Stomach (tissue), 9 donors: ENCODE data around the gene L3MBTL4. TPM values are rescaled to one million over a fixed set of nuclear protein-coding genes. Genes with fewer than 3 reads are reported as not detected.
"Not testable (repeated sequence)": the region's sequence is repeated elsewhere in the genome, so short reads cannot be mapped to it uniquely, and the experiment has no call there.

Experiments used
- DNase-seq, 2 donors: peaks; one replicate each; pipeline versions ENCODE4 v3.0.0 to v3.0.0-alpha.2; 2013 to 2019
- H3K27ac ChIP-seq, 5 donors: fragments of 200-600 bp in 4 of 5; sonication (generic) in 4 of 5; one replicate each; pipeline ENCODE4 v1.5.1; 2013 to 2019; ENCODE audit warnings: mild to moderate bottlenecking in 1 of 5, moderate library complexity in 1 of 5
- H3K27me3 ChIP-seq, 3 donors: fragments of 200-600 bp; sonication (generic); one replicate each; pipeline ENCODE4 v1.5.1; 2017 to 2019; ENCODE audit warnings: mixed run types in 1 of 3
- H3K36me3 ChIP-seq, 4 donors: fragments of 200-600 bp; sonication (generic); 1 replicate in 3 of 4; 2 replicates in 1 of 4; pipeline ENCODE4 v1.5.1; 2016 to 2019
- H3K4me1 ChIP-seq, 4 donors: fragments of 200-600 bp; sonication (generic); one replicate each; pipeline ENCODE4 v1.5.1; 2016 to 2019
- H3K4me3 ChIP-seq, 4 donors: fragments of 200-600 bp; sonication (generic) in 3 of 4; one replicate each; pipeline ENCODE4 v1.5.1; 2016 to 2019; ENCODE audit warnings: mild to moderate bottlenecking in 1 of 4
- H3K9me3 ChIP-seq, 4 donors: fragments of 200-600 bp; sonication (generic); one replicate each; pipeline ENCODE4 v1.5.1; 2016 to 2019
- EP300 ChIP-seq: sonication (generic); formaldehyde crosslinking; IDR thresholded peaks from one replicate; pipeline ENCODE4 v1.6.1; 2017; ENCODE audit warnings: antibody characterized with exemption
- POLR2A ChIP-seq, 4 donors: fragments of 450-650 bp; IDR thresholded peaks; one replicate each; pipeline ENCODE4 v1.6.1; 2016; ENCODE audit warnings: antibody characterized with exemption in 4 of 4, control low read depth in 2 of 4, mild to moderate bottlenecking in 1 of 4, moderate library complexity in 1 of 4
- POLR2AphosphoS5 ChIP-seq, 3 donors: sonication (generic); formaldehyde crosslinking; IDR thresholded peaks; one replicate each; pipeline ENCODE4 v1.6.1; 2016; ENCODE audit warnings: antibody characterized with exemption in 3 of 3
- WGBS, 5 donors: extraction: QIAGEN DNeasy Blood & Tissue Kit in 3 of 5; methylation state at CpG; one replicate each; pipeline versions ENCODE4 v1.1.5 to v1.1.7; 2013 to 2018; 5-methylcytosine and 5-hydroxymethylcytosine counted together
- intact Hi-C: fragments of 100-400 bp; cut with DNase I; formaldehyde crosslinking; loops from one replicate; pipeline ENCODE4 v1.15.1; 2023; ENCODE audit warnings: low total_unique reads
- polyA plus RNA-seq, 3 donors: library from polyadenylated mRNA; stranded (reverse); fragments of 200-250 nt; gene quantifications; one replicate each; pipeline ENCODE4 v1.2.3, GENCODE V29; 2013
- total RNA-seq, 5 donors: library from RNA; depleted of rRNA; stranded (reverse); fragments of >200 nt; gene quantifications; one replicate each; pipeline versions ENCODE4 v1.1.0 to v1.2.3, GENCODE V29; 2014 to 2016
- TF ChIP-seq, protein P1 (sequence below), 7 experiments: fragments of 450-650 bp in 4 of 7; fragments of 200-600 bp in 3 of 7; sonication (generic) in 3 of 7; IDR thresholded peaks; one replicate each; pipeline ENCODE4 v1.5.1; 2016 to 2019; ENCODE audit warnings: antibody characterized with exemption in 7 of 7, control low read depth in 2 of 7, mild to moderate bottlenecking in 1 of 7
- donor health status: healthy with polysubstance abuse.
- donor health status: Bipolar disorder and iron deficiency.
- donor health status: healthy.

The L3MBTL4 gene
- total and polyA plus RNA-seq, 8 donors: 1.9 to 23.3 (median 7.6) TPM

DNA sequence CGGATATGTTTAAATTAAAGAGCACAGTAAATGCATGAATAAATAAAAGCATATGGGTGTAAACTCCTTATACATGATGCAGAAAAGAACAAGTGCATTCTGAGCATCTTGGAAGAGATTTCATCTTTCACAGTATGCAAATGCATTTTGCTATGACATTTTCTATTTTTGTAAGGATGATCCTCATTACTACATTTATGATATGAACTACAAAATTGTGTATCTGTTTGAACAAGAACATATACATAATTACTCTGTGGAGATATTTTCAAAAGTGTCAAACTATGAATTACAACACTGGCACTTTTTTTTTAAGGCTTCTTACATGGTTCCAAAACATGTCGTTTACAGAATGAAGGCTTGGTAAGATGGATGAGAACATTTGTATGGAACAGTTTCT, 335.3 kb downstream of the L3MBTL4 start:
- no peaks in the 10 kb centered on the region for H3K36me3 ChIP-seq
- intact Hi-C loops: no loop called here
- no peak for TF ChIP-seq EP300
- TF ChIP-seq POLR2AphosphoS5 (IDR thresholded peaks at IDR 0.05): no peak
- TF ChIP-seq, protein P1, sequence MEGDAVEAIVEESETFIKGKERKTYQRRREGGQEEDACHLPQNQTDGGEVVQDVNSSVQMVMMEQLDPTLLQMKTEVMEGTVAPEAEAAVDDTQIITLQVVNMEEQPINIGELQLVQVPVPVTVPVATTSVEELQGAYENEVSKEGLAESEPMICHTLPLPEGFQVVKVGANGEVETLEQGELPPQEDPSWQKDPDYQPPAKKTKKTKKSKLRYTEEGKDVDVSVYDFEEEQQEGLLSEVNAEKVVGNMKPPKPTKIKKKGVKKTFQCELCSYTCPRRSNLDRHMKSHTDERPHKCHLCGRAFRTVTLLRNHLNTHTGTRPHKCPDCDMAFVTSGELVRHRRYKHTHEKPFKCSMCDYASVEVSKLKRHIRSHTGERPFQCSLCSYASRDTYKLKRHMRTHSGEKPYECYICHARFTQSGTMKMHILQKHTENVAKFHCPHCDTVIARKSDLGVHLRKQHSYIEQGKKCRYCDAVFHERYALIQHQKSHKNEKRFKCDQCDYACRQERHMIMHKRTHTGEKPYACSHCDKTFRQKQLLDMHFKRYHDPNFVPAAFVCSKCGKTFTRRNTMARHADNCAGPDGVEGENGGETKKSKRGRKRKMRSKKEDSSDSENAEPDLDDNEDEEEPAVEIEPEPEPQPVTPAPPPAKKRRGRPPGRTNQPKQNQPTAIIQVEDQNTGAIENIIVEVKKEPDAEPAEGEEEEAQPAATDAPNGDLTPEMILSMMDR (IDR thresholded peaks at IDR 0.05): no peak
- no peak for TF ChIP-seq POLR2A (IDR thresholded peaks at IDR 0.05)
- 67 to 78% (median 73%) methylated on average over 2 of the region's 2 CpGs for WGBS, 5 donors
- no peak overlapping the region for H3K27ac ChIP-seq
- no peaks in the 10 kb centered on the region for H3K9me3 ChIP-seq
- H3K4me1 ChIP-seq: no peaks in the 10 kb centered on the region
- no peaks in the 10 kb centered on the region for H3K27me3 ChIP-seq
- no peak overlapping the region for H3K4me3 ChIP-seq
- DNase-seq: no peak

DNA sequence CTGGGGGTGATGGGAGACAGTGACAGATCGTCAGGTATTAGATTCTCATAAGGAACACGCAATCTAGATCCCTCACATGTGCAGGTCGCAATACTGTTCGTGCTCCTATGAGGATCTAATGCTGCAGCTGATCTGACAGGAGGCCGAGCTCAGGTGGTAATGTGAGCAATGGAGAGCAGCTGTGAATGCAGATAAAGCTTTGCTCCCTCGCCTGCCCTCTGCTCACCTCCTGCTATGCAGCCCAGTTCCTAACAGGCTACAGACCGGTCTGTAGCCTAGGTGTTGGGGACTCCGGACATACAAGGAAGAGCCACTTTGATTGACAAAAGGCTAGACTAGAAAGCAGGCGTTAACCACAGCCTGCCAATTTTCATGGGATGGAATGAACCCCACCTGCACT, 335.8 kb downstream of the L3MBTL4 start:
- Histone ChIP-seq H3K27me3 (no peaks in the 10 kb centered on the region), H3K4me3 (no peak overlapping the region), H3K27ac (no peak overlapping the region), H3K9me3 (no peaks in the 10 kb centered on the region), H3K36me3 (no peaks in the 10 kb centered on the region), H3K4me1 (no peaks in the 10 kb centered on the region)
- no peak for DNase-seq
- no peak for TF ChIP-seq POLR2A (IDR thresholded peaks at IDR 0.05)
- no peak for TF ChIP-seq EP300
- TF ChIP-seq POLR2AphosphoS5 (IDR thresholded peaks at IDR 0.05): no peak
- TF ChIP-seq, protein P1 (IDR thresholded peaks at IDR 0.05): no peak
- intact Hi-C loops: no loop called here
- 84 to 94% (median 93%) methylated on average over 9 of the region's 9 CpGs for WGBS, 5 donors

DNA sequence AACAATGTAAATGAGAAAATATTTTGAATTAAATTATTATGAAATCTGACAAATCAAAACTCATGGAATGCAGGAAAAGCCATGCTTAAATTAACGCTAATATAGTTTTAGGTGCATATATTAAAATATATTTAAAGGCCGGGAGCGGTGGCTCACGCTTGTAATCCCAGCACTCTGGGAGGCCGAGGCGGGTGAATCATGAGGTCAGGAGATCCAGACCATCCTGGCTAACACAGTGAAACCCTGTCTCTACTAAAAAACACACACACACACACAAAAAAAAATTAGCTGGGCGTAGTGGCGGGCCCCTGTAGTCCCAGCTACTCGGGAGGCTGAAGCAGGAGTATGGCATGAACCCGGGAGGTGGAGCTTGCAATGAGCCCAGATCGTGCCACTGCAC, 342.3 kb downstream of the L3MBTL4 start:
- 92 to 95% (median 94%) methylated on average over 9 to 11 of the region's 11 CpGs for WGBS, 5 donors
- H3K9me3 ChIP-seq, H3K4me1 ChIP-seq, intact Hi-C loops, H3K36me3 ChIP-seq, H3K27ac ChIP-seq, H3K4me3 ChIP-seq, DNase-seq, H3K27me3 ChIP-seq: not testable (repeated sequence)

- DNase-seq: no peak
- intact Hi-C loops: no loop called here
- no peak for TF ChIP-seq POLR2A (IDR thresholded peaks at IDR 0.05)
- TF ChIP-seq, protein P1 (IDR thresholded peaks at IDR 0.05): no peak
- TF ChIP-seq EP300: no peak
- TF ChIP-seq POLR2AphosphoS5 (IDR thresholded peaks at IDR 0.05): no peak
- H3K36me3 ChIP-seq: no peaks in the 10 kb centered on the region
- no peaks in the 10 kb centered on the region for H3K27me3 ChIP-seq
- WGBS, 5 donors: 82 to 92% (median 89%) methylated on average over 4 of the region's 4 CpGs
- H3K4me1 ChIP-seq: no peaks in the 10 kb centered on the region
- no peaks in the 10 kb centered on the region for H3K9me3 ChIP-seq
- H3K27ac ChIP-seq: no peak overlapping the region
- no peak overlapping the region for H3K4me3 ChIP-seq
Measured at GRCh38 chr18:6069539-6069938, 345.2 kb downstream of the L3MBTL4 start.

- Histone ChIP-seq H3K4me3 (no peak overlapping the region), H3K27me3 (no peaks in the 10 kb centered on the region), H3K9me3 (no peaks in the 10 kb centered on the region), H3K27ac (no peak overlapping the region), H3K4me1 (no peaks in the 10 kb centered on the region), H3K36me3 (no peaks in the 10 kb centered on the region)
- DNase-seq: no peak
- 71 to 92% (median 83%) methylated on average over 3 of the region's 3 CpGs for WGBS, 5 donors
- TF ChIP-seq, protein P1 (IDR thresholded peaks at IDR 0.05): no peak
- TF ChIP-seq EP300: no peak
- TF ChIP-seq POLR2A (IDR thresholded peaks at IDR 0.05): no peak
- TF ChIP-seq POLR2AphosphoS5 (IDR thresholded peaks at IDR 0.05): no peak
- intact Hi-C loops: no loop called here
Measured at GRCh38 chr18:6069103-6069502, 345.6 kb downstream of the L3MBTL4 start.
